K562 (cell line): ENCODE results near the gene UNC45A. TPM values are rescaled to one million over a fixed set of nuclear protein-coding genes. Genes with fewer than 3 reads are reported as not detected.

ENCODE experiments used
- CTBP1 ChIP-seq: fragments of 450-650 bp; IDR thresholded peaks from 2 replicates; pipeline ENCODE4 v1.6.1; 2016; ENCODE audit warnings: borderline replicate concordance
- HNRNPLL ChIP-seq: fragments of 200-400 bp; formaldehyde crosslinking; IDR thresholded peaks from 2 replicates; pipeline ENCODE4 v1.6.1; 2017; ENCODE audit warnings: low read length, low read depth, mild to moderate bottlenecking; ENCODE audit not compliant: poor library complexity, severe bottlenecking
- MCM5 ChIP-seq: fragments of 450-650 bp; IDR thresholded peaks from 2 replicates; pipeline ENCODE4 v1.6.1; 2016; ENCODE audit warnings: low read depth
- TAF9B ChIP-seq: fragments of 450-650 bp; IDR thresholded peaks from 2 replicates; pipeline ENCODE4 v1.6.1; 2018; ENCODE audit warnings: mild to moderate bottlenecking; ENCODE audit not compliant: partially characterized antibody
- ZFP36 ChIP-seq: fragments of 150-350 bp; IDR thresholded peaks from 2 replicates; pipeline ENCODE4 v1.6.1; 2018; ENCODE audit warnings: low read length, low read depth; ENCODE audit not compliant: partially characterized antibody
- ZKSCAN8 ChIP-seq: fragments of 200-800 bp; sonication (Bioruptor generic); IDR thresholded peaks from 2 replicates; pipeline ENCODE4 v1.6.1; 2016; ENCODE audit warnings: missing genetic modification characterization, missing compliant biosample characterization
- ZNF121 ChIP-seq: sonication (generic); formaldehyde crosslinking; conservative IDR thresholded peaks from 2 replicates; pipeline ENCODE4 v1.8.0; 2022; ENCODE audit warnings: missing genetic modification reagents
- ZNF436 ChIP-seq: fragments of 250-450, 450-650 bp; sonication (Bioruptor Pico); formaldehyde crosslinking; IDR thresholded peaks from 2 replicates; pipeline ENCODE4 v1.7.0; 2020; ENCODE audit warnings: mild to moderate bottlenecking
- ZNF583 ChIP-seq: fragments of 250-450 bp; sonication (Bioruptor Pico); IDR thresholded peaks from 2 replicates; pipeline ENCODE4 v1.4.0; 2020
- ZNF695 ChIP-seq: fragments of 450-650 bp; formaldehyde crosslinking; IDR thresholded peaks from 2 replicates; pipeline ENCODE4 v1.4.0; 2020; ENCODE audit warnings: mild to moderate bottlenecking, moderate library complexity
- polyA plus RNA-seq, 8 experiments: library from polyadenylated mRNA; depleted of rRNA in 4 of 8; stranded (reverse) in 5 of 8; unstranded in 3 of 8; fragments of >200 nt; fragmentation: Nextera tagmentation in 2 of 8; fragmentation: Illumina TruSeq in 1 of 8; extraction: Ambion mirVana in 2 of 8; extraction: Trizol in 1 of 8; gene quantifications; 2 replicates each; pipeline versions ENCODE4 v1.2.1 to v1.2.3, GENCODE V29; 2011 to 2014; ENCODE audit warnings: inconsistent platforms in 1 of 8, missing spikeins in 1 of 8
- total RNA-seq, 7 experiments: library from RNA; depleted of rRNA in 6 of 7; stranded (reverse); fragments of >200 nt in 6 of 7; fragmentation: Illumina TruSeq in 2 of 7; extraction: Trizol in 2 of 7; gene quantifications; 2 replicates each; pipeline versions ENCODE4 v1.2.1 to v1.2.3, GENCODE V29; 2011 to 2021; ENCODE audit warnings: low replicate concordance in 1 of 7
- TF ChIP-seq, protein P1 (sequence below): sonication (generic); formaldehyde crosslinking; IDR thresholded peaks from 2 replicates; pipeline ENCODE4 v1.8.0; 2022; ENCODE audit warnings: mild to moderate bottlenecking, missing genetic modification reagents
- TF ChIP-seq, protein P2 (sequence below): fragments of 450-650 bp; IDR thresholded peaks from 2 replicates; pipeline ENCODE4 v1.6.1; 2018; ENCODE audit warnings: mild to moderate bottlenecking, low read depth; ENCODE audit not compliant: partially characterized antibody
- TF ChIP-seq, protein P3 (sequence below): sonication (generic); formaldehyde crosslinking; IDR thresholded peaks from 2 replicates; pipeline ENCODE4 v1.8.0; 2023; ENCODE audit warnings: mild to moderate bottlenecking, missing genetic modification reagents
- TF ChIP-seq, protein P4 (sequence below): sonication (generic); formaldehyde crosslinking; IDR thresholded peaks from 2 replicates; pipeline ENCODE4 v1.8.1; 2023; ENCODE audit warnings: mild to moderate bottlenecking, missing genetic modification reagents

UNC45A gene
- total and polyA plus RNA-seq, 9 of the 15 experiments (the other 6 are each of a cell fraction or from before 2014, with no cell fraction given) = 22.4 to 79.3 (median 43.7) TPM

DNA sequence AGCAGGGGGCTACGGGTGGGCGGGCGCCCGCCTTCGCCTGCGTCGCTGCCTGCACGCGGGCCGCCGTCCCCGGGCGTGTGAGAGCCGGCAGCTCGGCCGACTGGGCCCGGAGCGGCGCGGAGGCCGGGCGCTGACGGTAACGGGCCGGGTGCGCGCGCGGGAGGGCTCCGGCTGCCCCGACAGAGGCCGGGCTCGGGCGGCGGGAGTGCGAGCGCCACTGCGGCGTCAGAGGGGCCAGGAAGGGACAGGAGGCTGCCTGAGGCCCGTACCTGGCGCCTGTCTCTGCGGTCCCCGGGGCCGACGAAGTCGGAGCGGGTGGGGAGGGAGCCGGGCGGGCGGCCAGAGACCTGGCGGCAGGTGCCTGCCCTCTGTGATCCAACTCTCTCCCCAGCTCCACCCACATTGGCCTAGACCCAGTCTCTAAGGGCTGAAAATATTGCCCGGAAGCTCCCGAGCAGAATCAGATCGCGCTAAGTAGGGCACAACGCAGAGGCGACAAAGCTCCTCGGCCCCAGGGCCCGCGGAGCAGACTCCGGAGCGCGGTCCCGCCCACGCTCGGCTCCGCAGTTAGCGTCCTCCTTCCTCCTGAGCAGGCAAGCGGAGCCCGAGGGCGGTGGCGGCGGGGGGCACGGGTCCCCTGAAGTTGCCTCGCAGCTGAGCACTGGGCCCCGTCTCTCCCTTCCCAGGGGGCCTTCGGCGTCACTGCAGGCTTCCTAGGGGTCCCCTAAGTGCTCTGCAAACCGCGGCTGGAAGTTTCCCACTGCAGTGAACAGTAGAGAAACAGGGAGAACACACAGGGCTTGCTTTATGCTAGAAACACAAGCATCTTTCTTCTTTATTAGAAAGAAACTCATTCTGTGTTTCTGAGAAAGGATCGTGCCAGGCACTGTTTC is 32.0 kb upstream of the UNC45A start, which contains the start of gene MAN2A2 (continued):
- TF ChIP-seq HNRNPLL (peak; percentile 96), ZKSCAN8 (CRISPR knock-in tag) (no peak), ZNF121 (CRISPR knock-in tag) (no peak), ZFP36 (no peak), MCM5 (no peak), ZNF436 (CRISPR knock-in tag) (no peak), TAF9B (peak; percentile 54), CTBP1 (peak; percentile 44; the same call in 1 of the 2 replicates), ZNF695 (CRISPR knock-in tag) (no peak), ZNF583 (CRISPR knock-in tag) (0 out of 2 replicates have a peak, but pooled peaks have one; percentile 6)
- TF ChIP-seq, protein P1, sequence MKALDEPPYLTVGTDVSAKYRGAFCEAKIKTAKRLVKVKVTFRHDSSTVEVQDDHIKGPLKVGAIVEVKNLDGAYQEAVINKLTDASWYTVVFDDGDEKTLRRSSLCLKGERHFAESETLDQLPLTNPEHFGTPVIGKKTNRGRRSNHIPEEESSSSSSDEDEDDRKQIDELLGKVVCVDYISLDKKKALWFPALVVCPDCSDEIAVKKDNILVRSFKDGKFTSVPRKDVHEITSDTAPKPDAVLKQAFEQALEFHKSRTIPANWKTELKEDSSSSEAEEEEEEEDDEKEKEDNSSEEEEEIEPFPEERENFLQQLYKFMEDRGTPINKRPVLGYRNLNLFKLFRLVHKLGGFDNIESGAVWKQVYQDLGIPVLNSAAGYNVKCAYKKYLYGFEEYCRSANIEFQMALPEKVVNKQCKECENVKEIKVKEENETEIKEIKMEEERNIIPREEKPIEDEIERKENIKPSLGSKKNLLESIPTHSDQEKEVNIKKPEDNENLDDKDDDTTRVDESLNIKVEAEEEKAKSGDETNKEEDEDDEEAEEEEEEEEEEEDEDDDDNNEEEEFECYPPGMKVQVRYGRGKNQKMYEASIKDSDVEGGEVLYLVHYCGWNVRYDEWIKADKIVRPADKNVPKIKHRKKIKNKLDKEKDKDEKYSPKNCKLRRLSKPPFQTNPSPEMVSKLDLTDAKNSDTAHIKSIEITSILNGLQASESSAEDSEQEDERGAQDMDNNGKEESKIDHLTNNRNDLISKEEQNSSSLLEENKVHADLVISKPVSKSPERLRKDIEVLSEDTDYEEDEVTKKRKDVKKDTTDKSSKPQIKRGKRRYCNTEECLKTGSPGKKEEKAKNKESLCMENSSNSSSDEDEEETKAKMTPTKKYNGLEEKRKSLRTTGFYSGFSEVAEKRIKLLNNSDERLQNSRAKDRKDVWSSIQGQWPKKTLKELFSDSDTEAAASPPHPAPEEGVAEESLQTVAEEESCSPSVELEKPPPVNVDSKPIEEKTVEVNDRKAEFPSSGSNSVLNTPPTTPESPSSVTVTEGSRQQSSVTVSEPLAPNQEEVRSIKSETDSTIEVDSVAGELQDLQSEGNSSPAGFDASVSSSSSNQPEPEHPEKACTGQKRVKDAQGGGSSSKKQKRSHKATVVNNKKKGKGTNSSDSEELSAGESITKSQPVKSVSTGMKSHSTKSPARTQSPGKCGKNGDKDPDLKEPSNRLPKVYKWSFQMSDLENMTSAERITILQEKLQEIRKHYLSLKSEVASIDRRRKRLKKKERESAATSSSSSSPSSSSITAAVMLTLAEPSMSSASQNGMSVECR (CRISPR knock-in tag) = peak; percentile 65
- TF ChIP-seq, protein P2, sequence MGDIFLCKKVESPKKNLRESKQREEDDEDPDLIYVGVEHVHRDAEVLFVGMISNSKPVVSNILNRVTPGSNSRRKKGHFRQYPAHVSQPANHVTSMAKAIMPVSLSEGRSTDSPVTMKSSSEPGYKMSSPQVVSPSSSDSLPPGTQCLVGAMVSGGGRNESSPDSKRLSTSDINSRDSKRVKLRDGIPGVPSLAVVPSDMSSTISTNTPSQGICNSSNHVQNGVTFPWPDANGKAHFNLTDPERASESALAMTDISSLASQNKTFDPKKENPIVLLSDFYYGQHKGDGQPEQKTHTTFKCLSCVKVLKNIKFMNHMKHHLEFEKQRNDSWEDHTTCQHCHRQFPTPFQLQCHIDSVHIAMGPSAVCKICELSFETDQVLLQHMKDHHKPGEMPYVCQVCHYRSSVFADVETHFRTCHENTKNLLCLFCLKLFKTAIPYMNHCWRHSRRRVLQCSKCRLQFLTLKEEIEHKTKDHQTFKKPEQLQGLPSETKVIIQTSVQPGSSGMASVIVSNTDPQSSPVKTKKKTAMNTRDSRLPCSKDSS = no peak
- TF ChIP-seq, protein P3, sequence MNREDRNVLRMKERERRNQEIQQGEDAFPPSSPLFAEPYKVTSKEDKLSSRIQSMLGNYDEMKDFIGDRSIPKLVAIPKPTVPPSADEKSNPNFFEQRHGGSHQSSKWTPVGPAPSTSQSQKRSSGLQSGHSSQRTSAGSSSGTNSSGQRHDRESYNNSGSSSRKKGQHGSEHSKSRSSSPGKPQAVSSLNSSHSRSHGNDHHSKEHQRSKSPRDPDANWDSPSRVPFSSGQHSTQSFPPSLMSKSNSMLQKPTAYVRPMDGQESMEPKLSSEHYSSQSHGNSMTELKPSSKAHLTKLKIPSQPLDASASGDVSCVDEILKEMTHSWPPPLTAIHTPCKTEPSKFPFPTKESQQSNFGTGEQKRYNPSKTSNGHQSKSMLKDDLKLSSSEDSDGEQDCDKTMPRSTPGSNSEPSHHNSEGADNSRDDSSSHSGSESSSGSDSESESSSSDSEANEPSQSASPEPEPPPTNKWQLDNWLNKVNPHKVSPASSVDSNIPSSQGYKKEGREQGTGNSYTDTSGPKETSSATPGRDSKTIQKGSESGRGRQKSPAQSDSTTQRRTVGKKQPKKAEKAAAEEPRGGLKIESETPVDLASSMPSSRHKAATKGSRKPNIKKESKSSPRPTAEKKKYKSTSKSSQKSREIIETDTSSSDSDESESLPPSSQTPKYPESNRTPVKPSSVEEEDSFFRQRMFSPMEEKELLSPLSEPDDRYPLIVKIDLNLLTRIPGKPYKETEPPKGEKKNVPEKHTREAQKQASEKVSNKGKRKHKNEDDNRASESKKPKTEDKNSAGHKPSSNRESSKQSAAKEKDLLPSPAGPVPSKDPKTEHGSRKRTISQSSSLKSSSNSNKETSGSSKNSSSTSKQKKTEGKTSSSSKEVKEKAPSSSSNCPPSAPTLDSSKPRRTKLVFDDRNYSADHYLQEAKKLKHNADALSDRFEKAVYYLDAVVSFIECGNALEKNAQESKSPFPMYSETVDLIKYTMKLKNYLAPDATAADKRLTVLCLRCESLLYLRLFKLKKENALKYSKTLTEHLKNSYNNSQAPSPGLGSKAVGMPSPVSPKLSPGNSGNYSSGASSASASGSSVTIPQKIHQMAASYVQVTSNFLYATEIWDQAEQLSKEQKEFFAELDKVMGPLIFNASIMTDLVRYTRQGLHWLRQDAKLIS (CRISPR knock-in tag) = peak; percentile 72; the same call in 1 of the 2 replicates
- TF ChIP-seq, protein P4, sequence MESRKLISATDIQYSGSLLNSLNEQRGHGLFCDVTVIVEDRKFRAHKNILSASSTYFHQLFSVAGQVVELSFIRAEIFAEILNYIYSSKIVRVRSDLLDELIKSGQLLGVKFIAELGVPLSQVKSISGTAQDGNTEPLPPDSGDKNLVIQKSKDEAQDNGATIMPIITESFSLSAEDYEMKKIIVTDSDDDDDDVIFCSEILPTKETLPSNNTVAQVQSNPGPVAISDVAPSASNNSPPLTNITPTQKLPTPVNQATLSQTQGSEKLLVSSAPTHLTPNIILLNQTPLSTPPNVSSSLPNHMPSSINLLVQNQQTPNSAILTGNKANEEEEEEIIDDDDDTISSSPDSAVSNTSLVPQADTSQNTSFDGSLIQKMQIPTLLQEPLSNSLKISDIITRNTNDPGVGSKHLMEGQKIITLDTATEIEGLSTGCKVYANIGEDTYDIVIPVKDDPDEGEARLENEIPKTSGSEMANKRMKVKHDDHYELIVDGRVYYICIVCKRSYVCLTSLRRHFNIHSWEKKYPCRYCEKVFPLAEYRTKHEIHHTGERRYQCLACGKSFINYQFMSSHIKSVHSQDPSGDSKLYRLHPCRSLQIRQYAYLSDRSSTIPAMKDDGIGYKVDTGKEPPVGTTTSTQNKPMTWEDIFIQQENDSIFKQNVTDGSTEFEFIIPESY (CRISPR knock-in tag) = no peak
